Measurements from ENCODE around the gene CASP7. TPM values are rescaled to one million over a fixed set of nuclear protein-coding genes. Genes with fewer than 3 reads are reported as not detected.

Gene CASP7
- total and polyA plus RNA-seq, 4 donors, result 16.5 to 35.2 (median 19.9) TPM

- no peak for DNase-seq
- ATAC-seq (ENCODE audit: low FRiP score), result no peak
- Histone ChIP-seq H3K9me3 (ENCODE audit: control insufficient read depth, low read length) (no peaks in the 10 kb centered on the region), H3K36me3 (ENCODE audit: control insufficient read depth in 1 of 2, insufficient read depth in 2 of 2, low read length in 1 of 2) (peaks cover 2% of the 10 kb centered on the region in 2 donors), H3K4me1 (ENCODE audit: control insufficient read depth in 1 of 2, insufficient read depth in 2 of 2, low read length in 2 of 2) (peaks cover 0 to 2% of the 10 kb centered on the region in 2 donors), H3K27ac (ENCODE audit: low read depth in 1 of 2, low read length in 2 of 2) (no peak overlapping the region), H3K4me3 (ENCODE audit: low read length in 2 of 2) (no peak overlapping the region), H3K27me3 (ENCODE audit: control insufficient read depth in 1 of 2, insufficient read depth in 2 of 2, low read length in 1 of 2) (no peaks in the 10 kb centered on the region)
- intact Hi-C loops (cut with DNase I), result no loop called here
- 88 to 90% methylated on average over 8 of the region's 8 CpGs for WGBS, 2 donors
These were observed 33.3 kb downstream of the CASP7 start for GRCh38 chr10:113712755-113713639.

GRCh38 chr10:113713640-113713982 lies 33.9 kb downstream of the CASP7 start:
- H3K36me3 ChIP-seq (ENCODE audit: control insufficient read depth in 1 of 2, insufficient read depth in 2 of 2, low read length in 1 of 2), result peaks cover 2% of the 10 kb centered on the region in 2 donors
- intact Hi-C loops (cut with DNase I), result no loop called here
- WGBS, 2 donors, result 87 to 90% methylated on average over 2 of the region's 2 CpGs
- ATAC-seq (ENCODE audit: low FRiP score) (no peak), DNase-seq (no peak)
- no peaks in the 10 kb centered on the region for H3K9me3 ChIP-seq (ENCODE audit: control insufficient read depth, low read length)
- H3K4me1 ChIP-seq (ENCODE audit: control insufficient read depth in 1 of 2, insufficient read depth in 2 of 2, low read length in 2 of 2), result peaks cover 0 to 2% of the 10 kb centered on the region in 2 donors
- H3K27me3 ChIP-seq (ENCODE audit: control insufficient read depth in 1 of 2, insufficient read depth in 2 of 2, low read length in 1 of 2), result no peaks in the 10 kb centered on the region
- H3K4me3 ChIP-seq (ENCODE audit: low read length in 2 of 2), result no peak overlapping the region
- no peak overlapping the region for H3K27ac ChIP-seq (ENCODE audit: low read depth in 1 of 2, low read length in 2 of 2)

GRCh38 chr10:113716109-113716910 lies 36.6 kb downstream of the CASP7 start:
- Histone ChIP-seq H3K4me1 (ENCODE audit: control insufficient read depth in 1 of 2, insufficient read depth in 2 of 2, low read length in 2 of 2) (no peaks in the 10 kb centered on the region), H3K4me3 (ENCODE audit: low read length in 2 of 2) (no peak overlapping the region), H3K36me3 (ENCODE audit: control insufficient read depth in 1 of 2, insufficient read depth in 2 of 2, low read length in 1 of 2) (peaks cover 2% of the 10 kb centered on the region in 2 donors), H3K27me3 (ENCODE audit: control insufficient read depth in 1 of 2, insufficient read depth in 2 of 2, low read length in 1 of 2) (no peaks in the 10 kb centered on the region), H3K27ac (ENCODE audit: low read depth in 1 of 2, low read length in 2 of 2) (no peak overlapping the region), H3K9me3 (ENCODE audit: control insufficient read depth, low read length) (no peaks in the 10 kb centered on the region)
- intact Hi-C loops (cut with DNase I), result no loop called here
- WGBS, 2 donors, result 74 to 94% methylated on average over 2 of the region's 2 CpGs
- ATAC-seq (ENCODE audit: low FRiP score) (no peak), DNase-seq (no peak)

GRCh38 chr10:113718969-113719822 lies 39.5 kb downstream of the CASP7 start:
- ATAC-seq (ENCODE audit: low FRiP score), result no peak
- Histone ChIP-seq H3K4me3 (ENCODE audit: low read length in 2 of 2) (no peak overlapping the region), H3K36me3 (ENCODE audit: control insufficient read depth in 1 of 2, insufficient read depth in 2 of 2, low read length in 1 of 2) (peaks cover 2 to 5% of the 10 kb centered on the region in 2 donors), H3K27me3 (ENCODE audit: control insufficient read depth in 1 of 2, insufficient read depth in 2 of 2, low read length in 1 of 2) (no peaks in the 10 kb centered on the region), H3K4me1 (ENCODE audit: control insufficient read depth in 1 of 2, insufficient read depth in 2 of 2, low read length in 2 of 2) (no peaks in the 10 kb centered on the region), H3K27ac (ENCODE audit: low read depth in 1 of 2, low read length in 2 of 2) (no peak overlapping the region), H3K9me3 (ENCODE audit: control insufficient read depth, low read length) (no peaks in the 10 kb centered on the region)
- WGBS, 2 donors, result 95 to 96% methylated on average over 21 of the region's 21 CpGs
- intact Hi-C loops (cut with DNase I), result no loop called here
- no peak for DNase-seq

- H3K4me1 ChIP-seq (ENCODE audit: control insufficient read depth in 1 of 2, insufficient read depth in 2 of 2, low read length in 2 of 2), result no peaks in the 10 kb centered on the region
- DNase-seq, result no peak
- no peaks in the 10 kb centered on the region for H3K9me3 ChIP-seq (ENCODE audit: control insufficient read depth, low read length)
- intact Hi-C loops (cut with DNase I), result no loop called here
- no peaks in the 10 kb centered on the region for H3K27me3 ChIP-seq (ENCODE audit: control insufficient read depth in 1 of 2, insufficient read depth in 2 of 2, low read length in 1 of 2)
- H3K36me3 ChIP-seq (ENCODE audit: control insufficient read depth in 1 of 2, insufficient read depth in 2 of 2, low read length in 1 of 2), result peaks cover 5% of the 10 kb centered on the region in 2 donors
- 76 to 78% methylated on average over 8 of the region's 8 CpGs for WGBS, 2 donors
- H3K27ac ChIP-seq (ENCODE audit: low read depth in 1 of 2, low read length in 2 of 2), result no peak overlapping the region
- ATAC-seq (ENCODE audit: low FRiP score), result no peak
- no peak overlapping the region for H3K4me3 ChIP-seq (ENCODE audit: low read length in 2 of 2)
These were observed 40.7 kb downstream of the CASP7 start for GRCh38 chr10:113720386-113720785.

GRCh38 chr10:113732160-113732881 lies 52.6 kb downstream of the CASP7 start:
- WGBS, 2 donors, result 82 to 87% methylated on average over 9 of the region's 9 CpGs
- no peak for ATAC-seq (ENCODE audit: low FRiP score)
- intact Hi-C loops (cut with DNase I), result no loop called here

GRCh38 chr10:113732966-113733365 lies 53.3 kb downstream of the CASP7 start:
- ATAC-seq (ENCODE audit: low FRiP score), result no peak

More at GRCh38 chr10:113732160-113732881, 52.6 kb downstream of the CASP7 start:
- Histone ChIP-seq H3K4me1 (ENCODE audit: control insufficient read depth in 1 of 2, insufficient read depth in 2 of 2, low read length in 2 of 2) (peaks cover 0 to 1% of the 10 kb centered on the region in 2 donors), H3K4me3 (ENCODE audit: low read length in 2 of 2) (no peak overlapping the region), H3K27me3 (ENCODE audit: control insufficient read depth in 1 of 2, insufficient read depth in 2 of 2, low read length in 1 of 2) (no peaks in the 10 kb centered on the region), H3K36me3 (ENCODE audit: control insufficient read depth in 1 of 2, insufficient read depth in 2 of 2, low read length in 1 of 2) (peaks cover 6 to 10% of the 10 kb centered on the region in 2 donors), H3K9me3 (ENCODE audit: control insufficient read depth, low read length) (peaks cover 7% of the 10 kb centered on the region), H3K27ac (ENCODE audit: low read depth in 1 of 2, low read length in 2 of 2) (no peak overlapping the region)
- DNase-seq, result no peak

GRCh38 chr10:113733635-113734034 lies 53.9 kb downstream of the CASP7 start:
- DNase-seq (no peak), ATAC-seq (ENCODE audit: low FRiP score) (no peak)
- Histone ChIP-seq H3K9me3 (ENCODE audit: control insufficient read depth, low read length) (peaks cover 6% of the 10 kb centered on the region), H3K4me1 (ENCODE audit: control insufficient read depth in 1 of 2, insufficient read depth in 2 of 2, low read length in 2 of 2) (peaks cover 0 to 1% of the 10 kb centered on the region in 2 donors), H3K36me3 (ENCODE audit: control insufficient read depth in 1 of 2, insufficient read depth in 2 of 2, low read length in 1 of 2) (peaks cover 3 to 6% of the 10 kb centered on the region in 2 donors), H3K27me3 (ENCODE audit: control insufficient read depth in 1 of 2, insufficient read depth in 2 of 2, low read length in 1 of 2) (no peaks in the 10 kb centered on the region), H3K27ac (ENCODE audit: low read depth in 1 of 2, low read length in 2 of 2) (no peak overlapping the region), H3K4me3 (ENCODE audit: low read length in 2 of 2) (no peak overlapping the region)
- 81 to 95% methylated on average over 4 of the region's 4 CpGs for WGBS, 2 donors
- intact Hi-C loops (cut with DNase I), result no loop called here

More at GRCh38 chr10:113732966-113733365, 53.3 kb downstream of the CASP7 start:
- H3K4me1 ChIP-seq (ENCODE audit: control insufficient read depth in 1 of 2, insufficient read depth in 2 of 2, low read length in 2 of 2), result peaks cover 0 to 1% of the 10 kb centered on the region in 2 donors
- intact Hi-C loops (cut with DNase I), result no loop called here
- no peaks in the 10 kb centered on the region for H3K27me3 ChIP-seq (ENCODE audit: control insufficient read depth in 1 of 2, insufficient read depth in 2 of 2, low read length in 1 of 2)
- H3K9me3 ChIP-seq (ENCODE audit: control insufficient read depth, low read length), result peaks cover 7% of the 10 kb centered on the region
- WGBS, 2 donors, result 75 to 80% methylated on average over 4 of the region's 4 CpGs
- H3K4me3 ChIP-seq (ENCODE audit: low read length in 2 of 2), result no peak overlapping the region
- peaks cover 6 to 9% of the 10 kb centered on the region in 2 donors for H3K36me3 ChIP-seq (ENCODE audit: control insufficient read depth in 1 of 2, insufficient read depth in 2 of 2, low read length in 1 of 2)
- DNase-seq, result no peak
- no peak overlapping the region for H3K27ac ChIP-seq (ENCODE audit: low read depth in 1 of 2, low read length in 2 of 2)
